Mesothelial cell of epicardium (in vitro differentiated cells): ENCODE data around the gene LSS. TPM values are rescaled to one million over a fixed set of nuclear protein-coding genes. Genes with fewer than 3 reads are reported as not detected.
"Not testable (repeated sequence)": the region's sequence is repeated elsewhere in the genome, so short reads cannot be mapped to it uniquely, and the experiment has no call there.

Source experiments
- DNase-seq, 2 experiments: peaks; one replicate each; pipeline ENCODE4 v3.0.0; 2021; ENCODE audit warnings: low spot score in 2 of 2; ENCODE audit not compliant: unreplicated experiment in 2 of 2
- H3K27ac Mint-ChIP-seq: 2 replicates; pipeline ENCODE4 v1.8.0; 2021; ENCODE audit warnings: mixed read lengths
- H3K27me3 Mint-ChIP-seq: 2 replicates; pipeline ENCODE4 v1.8.0; 2021; ENCODE audit warnings: low read depth, mixed read lengths
- H3K36me3 Mint-ChIP-seq: 2 replicates; pipeline ENCODE4 v1.8.0; 2021; ENCODE audit warnings: mixed read lengths
- H3K4me1 Mint-ChIP-seq: 2 replicates; pipeline ENCODE4 v1.8.0; 2021; ENCODE audit warnings: mixed read lengths
- H3K4me3 Mint-ChIP-seq: 2 replicates; pipeline ENCODE4 v1.8.0; 2021; ENCODE audit warnings: mild to moderate bottlenecking, moderate library complexity, mixed read lengths
- H3K9me3 Mint-ChIP-seq: 2 replicates; pipeline ENCODE4 v1.8.0; 2021; ENCODE audit warnings: mixed read lengths
- CTCF ChIP-seq: fragments of 200-600 bp; sonication (generic); IDR thresholded peaks from one replicate; pipeline ENCODE4 v1.5.0; 2021; ENCODE audit warnings: antibody characterized with exemption; ENCODE audit not compliant: unreplicated experiment
- total RNA-seq: library from RNA; stranded (reverse); gene quantifications from 3 replicates; pipeline ENCODE4 v1.2.1, GENCODE V29; 2021

LSS gene
- total RNA-seq, 1 donor from 2014 or later, result 85.8 TPM

- Mint-ChIP-seq H3K9me3 (no peaks in the 10 kb centered on the region), H3K36me3 (peaks cover 53% of the 10 kb centered on the region), H3K27me3 (no peaks in the 10 kb centered on the region), H3K4me3 (no peak overlapping the region), H3K27ac (no peak overlapping the region), H3K4me1 (no peaks in the 10 kb centered on the region)
- no peak for TF ChIP-seq CTCF
- DNase-seq, result no peak
These were observed 16.8 kb upstream of the LSS start for GRCh38 chr21:46245213-46245915.

GRCh38 chr21:46244602-46245001 lies 16.0 kb upstream of the LSS start:
- peaks cover 50% of the 10 kb centered on the region for H3K36me3 Mint-ChIP-seq
- H3K27me3 Mint-ChIP-seq, result no peaks in the 10 kb centered on the region
- no peak for DNase-seq
- H3K27ac Mint-ChIP-seq, result no peak overlapping the region
- TF ChIP-seq CTCF, result no peak
- H3K4me3 Mint-ChIP-seq, result no peak overlapping the region
- H3K9me3 Mint-ChIP-seq, result no peaks in the 10 kb centered on the region
- H3K4me1 Mint-ChIP-seq, result no peaks in the 10 kb centered on the region

GRCh38 chr21:46243960-46244361 lies 15.4 kb upstream of the LSS start:
- Mint-ChIP-seq H3K36me3 (peaks cover 51% of the 10 kb centered on the region), H3K4me3 (no peak overlapping the region), H3K27ac (no peak overlapping the region), H3K27me3 (no peaks in the 10 kb centered on the region), H3K4me1 (no peaks in the 10 kb centered on the region), H3K9me3 (no peaks in the 10 kb centered on the region)
- no peak for DNase-seq
- TF ChIP-seq CTCF, result no peak

GRCh38 chr21:46243325-46243724 lies 14.8 kb upstream of the LSS start:
- Mint-ChIP-seq H3K27ac (peak overlapping the region; percentile 56), H3K4me1 (no peaks in the 10 kb centered on the region), H3K9me3 (no peaks in the 10 kb centered on the region), H3K36me3 (peaks cover 52% of the 10 kb centered on the region), H3K4me3 (no peak overlapping the region), H3K27me3 (no peaks in the 10 kb centered on the region)
- no peak for TF ChIP-seq CTCF
- no peak for DNase-seq

GRCh38 chr21:46241577-46241976 lies 13.0 kb upstream of the LSS start:
- DNase-seq, H3K9me3 Mint-ChIP-seq, H3K27me3 Mint-ChIP-seq, H3K4me3 Mint-ChIP-seq, H3K4me1 Mint-ChIP-seq, H3K27ac Mint-ChIP-seq: not testable (repeated sequence)
- H3K36me3 Mint-ChIP-seq, result peaks cover 49% of the 10 kb centered on the region

GRCh38 chr21:46239817-46240325 lies 11.3 kb upstream of the LSS start:
- H3K36me3 Mint-ChIP-seq, result peaks cover 57% of the 10 kb centered on the region
- H3K27me3 Mint-ChIP-seq, result no peaks in the 10 kb centered on the region
- no peaks in the 10 kb centered on the region for H3K4me1 Mint-ChIP-seq
- DNase-seq, result no peak
- TF ChIP-seq CTCF, result no peak
- H3K9me3 Mint-ChIP-seq, result no peaks in the 10 kb centered on the region
- no peak overlapping the region for H3K27ac Mint-ChIP-seq
- H3K4me3 Mint-ChIP-seq, result no peak overlapping the region
